Measurements from ENCODE around the gene PILRA. TPM values are rescaled to one million over a fixed set of nuclear protein-coding genes. Genes with fewer than 3 reads are reported as not detected.
"Not testable (repeated sequence)": the region's sequence is repeated elsewhere in the genome, so short reads cannot be mapped to it uniquely, and the experiment has no call there.

The PILRA gene
- total and polyA plus RNA-seq, 2 experiments from 2014 or later, result 2.2 to 3.0 TPM

DNA sequence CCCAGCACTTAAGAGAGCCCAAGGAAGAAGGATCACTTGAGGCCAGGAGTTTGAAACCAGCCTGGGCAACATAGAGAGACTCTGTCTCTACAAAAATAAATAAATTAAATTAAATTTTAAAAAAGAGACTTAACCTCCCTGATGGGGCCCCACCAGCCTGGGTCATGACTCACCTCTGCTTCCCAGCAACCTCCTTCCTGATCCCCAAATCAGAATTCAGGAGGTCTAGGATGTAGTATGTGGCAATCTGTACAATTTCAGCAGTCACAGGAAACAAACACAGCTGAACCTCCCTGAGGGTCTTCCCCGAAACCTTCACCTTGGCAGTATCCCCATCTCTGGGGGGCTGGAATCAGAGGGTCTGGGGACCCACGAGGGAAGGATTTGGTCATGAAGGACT lies 72.8 kb downstream of the PILRA start:
- DNase-seq (ENCODE audit: low spot score), result no peak
- no peak overlapping the region for H2AFZ ChIP-seq
- peaks cover 9% of the 10 kb centered on the region for H3K4me1 ChIP-seq (ENCODE audit: insufficient read depth)
- H3K36me3 ChIP-seq (replicated peaks; ENCODE audit: insufficient read depth, low read depth), result no peaks in the 10 kb centered on the region
- no peaks in the 10 kb centered on the region for H3K79me2 ChIP-seq
- no peak overlapping the region for H3K4me3 ChIP-seq
- 69% methylated on average over 2 of the region's 2 CpGs for WGBS (ENCODE audit: low lambda C conversion rate, missing lambda C conversion rate)
- H3K27me3 ChIP-seq, result no peaks in the 10 kb centered on the region
- H3K9me3 ChIP-seq (ENCODE audit: low read depth), result no peaks in the 10 kb centered on the region
- H3K4me2 ChIP-seq, result no peak overlapping the region
- TF ChIP-seq EZH2phosphoT487 (IDR thresholded peaks at IDR 0.05; ENCODE audit: low read depth, severe bottlenecking, unreplicated experiment), result no peak
- TF ChIP-seq EZH2 (IDR thresholded peaks at IDR 0.05; ENCODE audit: borderline replicate concordance), result no peak
- TF ChIP-seq, protein P1, sequence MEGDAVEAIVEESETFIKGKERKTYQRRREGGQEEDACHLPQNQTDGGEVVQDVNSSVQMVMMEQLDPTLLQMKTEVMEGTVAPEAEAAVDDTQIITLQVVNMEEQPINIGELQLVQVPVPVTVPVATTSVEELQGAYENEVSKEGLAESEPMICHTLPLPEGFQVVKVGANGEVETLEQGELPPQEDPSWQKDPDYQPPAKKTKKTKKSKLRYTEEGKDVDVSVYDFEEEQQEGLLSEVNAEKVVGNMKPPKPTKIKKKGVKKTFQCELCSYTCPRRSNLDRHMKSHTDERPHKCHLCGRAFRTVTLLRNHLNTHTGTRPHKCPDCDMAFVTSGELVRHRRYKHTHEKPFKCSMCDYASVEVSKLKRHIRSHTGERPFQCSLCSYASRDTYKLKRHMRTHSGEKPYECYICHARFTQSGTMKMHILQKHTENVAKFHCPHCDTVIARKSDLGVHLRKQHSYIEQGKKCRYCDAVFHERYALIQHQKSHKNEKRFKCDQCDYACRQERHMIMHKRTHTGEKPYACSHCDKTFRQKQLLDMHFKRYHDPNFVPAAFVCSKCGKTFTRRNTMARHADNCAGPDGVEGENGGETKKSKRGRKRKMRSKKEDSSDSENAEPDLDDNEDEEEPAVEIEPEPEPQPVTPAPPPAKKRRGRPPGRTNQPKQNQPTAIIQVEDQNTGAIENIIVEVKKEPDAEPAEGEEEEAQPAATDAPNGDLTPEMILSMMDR (IDR thresholded peaks at IDR 0.05; ENCODE audit: poor library complexity), result no peak
- no peaks in the 10 kb centered on the region for H4K20me1 ChIP-seq (ENCODE audit: insufficient read depth, poor library complexity, severe bottlenecking)
- no peak overlapping the region for H3K27ac ChIP-seq
- no peaks in the 10 kb centered on the region for H3K9me2 ChIP-seq (replicated peaks; ENCODE audit: insufficient read depth)

DNA sequence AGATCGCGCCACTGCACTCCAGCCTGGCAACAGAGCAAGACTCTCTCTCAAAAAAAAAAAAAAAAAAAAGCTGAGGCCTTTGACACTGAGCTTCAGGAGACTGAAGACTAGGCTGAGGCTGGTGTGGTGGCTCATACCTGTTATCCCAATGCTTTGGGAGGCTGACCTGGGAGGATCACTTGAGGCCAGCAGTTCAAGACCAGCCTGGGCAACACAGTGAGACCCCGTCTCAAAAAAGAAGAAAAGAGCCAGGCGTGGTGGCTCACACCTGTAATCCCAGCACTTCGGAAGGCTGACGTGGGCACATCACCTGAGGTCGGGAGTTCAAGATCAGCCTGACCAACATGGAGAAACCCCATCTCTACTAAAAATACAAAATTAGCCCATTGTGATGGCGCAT lies 74.1 kb downstream of the PILRA start:
- not testable (repeated sequence) for H3K4me3 ChIP-seq; H3K79me2 ChIP-seq; H3K9me2 ChIP-seq (replicated peaks; ENCODE audit: insufficient read depth); H3K4me1 ChIP-seq (ENCODE audit: insufficient read depth); H3K9me3 ChIP-seq (ENCODE audit: low read depth); H3K36me3 ChIP-seq (replicated peaks; ENCODE audit: insufficient read depth, low read depth); H3K27ac ChIP-seq; DNase-seq (ENCODE audit: low spot score); H4K20me1 ChIP-seq (ENCODE audit: insufficient read depth, poor library complexity, severe bottlenecking); H3K4me2 ChIP-seq; H3K27me3 ChIP-seq; H2AFZ ChIP-seq
- WGBS (ENCODE audit: low lambda C conversion rate, missing lambda C conversion rate), result 93% methylated on average over 6 of the region's 8 CpGs

DNA sequence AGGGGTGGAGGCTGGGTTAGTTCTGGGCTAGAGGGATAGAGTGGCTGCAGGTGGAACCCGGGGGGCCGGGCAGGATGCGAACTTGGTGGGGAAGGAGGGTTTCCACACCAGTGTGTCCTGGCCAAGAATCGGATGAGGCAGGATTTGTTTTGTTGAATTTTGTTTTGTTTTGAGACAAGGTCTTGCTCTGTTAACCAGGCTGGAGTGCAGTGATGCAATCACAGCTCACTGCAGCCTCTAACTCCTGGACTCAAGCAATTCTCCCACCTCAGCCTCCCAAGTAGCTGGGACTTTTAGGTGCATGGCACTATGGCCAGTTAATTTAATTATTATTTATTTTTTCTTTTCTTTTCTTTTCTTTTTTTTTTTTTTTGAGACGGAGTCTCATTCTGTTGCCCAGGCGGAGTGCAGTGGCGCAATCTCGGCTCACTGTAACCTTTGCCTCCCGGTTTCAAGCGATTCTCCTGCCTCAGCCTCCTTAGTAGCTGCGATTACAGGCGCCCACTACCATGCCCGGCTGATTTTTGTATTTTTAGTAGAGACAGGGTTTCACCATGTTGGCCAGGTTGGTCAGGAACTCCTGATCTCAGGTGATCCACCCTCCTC lies 76.0 kb downstream of the PILRA start:
- 90% methylated on average over 13 of the region's 13 CpGs for WGBS (ENCODE audit: low lambda C conversion rate, missing lambda C conversion rate)
- no peaks in the 10 kb centered on the region for H3K36me3 ChIP-seq (replicated peaks; ENCODE audit: insufficient read depth, low read depth)
- no peak overlapping the region for H2AFZ ChIP-seq
- no peaks in the 10 kb centered on the region for H3K79me2 ChIP-seq
- TF ChIP-seq EZH2 (IDR thresholded peaks at IDR 0.05; ENCODE audit: borderline replicate concordance) (no peak), EZH2phosphoT487 (IDR thresholded peaks at IDR 0.05; ENCODE audit: low read depth, severe bottlenecking, unreplicated experiment) (no peak)
- TF ChIP-seq, protein P1 (IDR thresholded peaks at IDR 0.05; ENCODE audit: poor library complexity), result no peak
- no peak overlapping the region for H3K27ac ChIP-seq
- H3K9me3 ChIP-seq (ENCODE audit: low read depth), result no peaks in the 10 kb centered on the region
- no peak overlapping the region for H3K4me3 ChIP-seq
- H3K4me1 ChIP-seq (ENCODE audit: insufficient read depth), result peaks cover 7% of the 10 kb centered on the region
- H3K27me3 ChIP-seq, result no peaks in the 10 kb centered on the region
- no peaks in the 10 kb centered on the region for H4K20me1 ChIP-seq (ENCODE audit: insufficient read depth, poor library complexity, severe bottlenecking)
- no peak for DNase-seq (ENCODE audit: low spot score)
- no peak overlapping the region for H3K4me2 ChIP-seq
- no peaks in the 10 kb centered on the region for H3K9me2 ChIP-seq (replicated peaks; ENCODE audit: insufficient read depth)

Small RNA genes lying within 50 kb of the gene (small RNA-seq; reads per million reads assigned to genes)
- gene RF00019, result not detected

Other genes starting within 250 kb of the PILRA start
- gene MBLAC1, start 246.5 kb upstream of the PILRA start, total RNA-seq, result 2.7 and 3.2 TPM in 2 replicates
- 3.7 and 4.5 TPM in 2 replicates for gene MBLAC1, start 246.5 kb upstream of the PILRA start, polyA plus RNA-seq
- gene LAMTOR4, start 224.6 kb upstream of the PILRA start, total RNA-seq, result 80.1 and 90.5 TPM in 2 replicates
- 198 and 228 TPM in 2 replicates for gene LAMTOR4, start 224.6 kb upstream of the PILRA start, polyA plus RNA-seq
- 7.7 and 14.7 TPM in 2 replicates for gene TRAPPC14, start 214.8 kb upstream of the PILRA start, total RNA-seq
- gene TRAPPC14, start 214.8 kb upstream of the PILRA start, polyA plus RNA-seq, result 18.5 and 22.3 TPM in 2 replicates
- gene GAL3ST4, start 204.9 kb upstream of the PILRA start, total RNA-seq, result 0.73 and 2.6 TPM in 2 replicates
- gene GAL3ST4, start 204.9 kb upstream of the PILRA start, polyA plus RNA-seq, result 3.3 and 4.3 TPM in 2 replicates
- 2.0 and 5.3 TPM in 2 replicates for gene GPC2, start 196.1 kb upstream of the PILRA start, total RNA-seq
- gene GPC2, start 196.1 kb upstream of the PILRA start, polyA plus RNA-seq, result 3.2 and 4.1 TPM in 2 replicates
- 0.20 and 1.0 TPM in 2 replicates for gene STAG3, start 195.6 kb upstream of the PILRA start, total RNA-seq
- gene STAG3, start 195.6 kb upstream of the PILRA start, polyA plus RNA-seq, result 3.4 and 4.8 TPM in 2 replicates
- not detected in 2 replicates for gene PVRIG, start 153.5 kb upstream of the PILRA start, total RNA-seq
- 1.4 TPM in 2 replicates for gene PVRIG, start 153.5 kb upstream of the PILRA start, polyA plus RNA-seq
- not detected in 2 replicates for gene SPDYE3, start 65.8 kb upstream of the PILRA start, total RNA-seq
- 3.3 and 3.4 TPM in 2 replicates for gene SPDYE3, start 65.8 kb upstream of the PILRA start, polyA plus RNA-seq
- gene PILRB, start 15.4 kb upstream of the PILRA start, total RNA-seq, result 17.8 and 33.2 TPM in 2 replicates
- gene PILRB, start 15.4 kb upstream of the PILRA start, polyA plus RNA-seq, result 37.4 and 63.4 TPM in 2 replicates
- 1.8 and 2.2 TPM in 2 replicates for gene ZCWPW1, start 55.2 kb downstream of the PILRA start, total RNA-seq
- gene ZCWPW1, start 55.2 kb downstream of the PILRA start, polyA plus RNA-seq, result 3.3 and 4.9 TPM in 2 replicates
- gene MEPCE, start 56.3 kb downstream of the PILRA start, total RNA-seq, result 20.9 and 23.1 TPM in 2 replicates
- 15.8 and 17.2 TPM in 2 replicates for gene MEPCE, start 56.3 kb downstream of the PILRA start, polyA plus RNA-seq
- 10.0 and 12.8 TPM in 2 replicates for gene PPP1R35, start 63.0 kb downstream of the PILRA start, total RNA-seq
- 39.6 and 50.3 TPM in 2 replicates for gene PPP1R35, start 63.0 kb downstream of the PILRA start, polyA plus RNA-seq
- gene SPACDR, start 90.8 kb downstream of the PILRA start, total RNA-seq, result 0.13 and 0.72 TPM in 2 replicates
- gene SPACDR, start 90.8 kb downstream of the PILRA start, polyA plus RNA-seq, result 0.46 TPM in 1 of 2 replicates, not detected in the other
- 25.4 and 26.2 TPM in 2 replicates for gene TSC22D4, start 105.7 kb downstream of the PILRA start, total RNA-seq
- 89.6 and 90.7 TPM in 2 replicates for gene TSC22D4, start 105.7 kb downstream of the PILRA start, polyA plus RNA-seq
- 1.6 and 2.4 TPM in 2 replicates for gene NYAP1, start 110.4 kb downstream of the PILRA start, total RNA-seq
- gene NYAP1, start 110.4 kb downstream of the PILRA start, polyA plus RNA-seq, result 0.68 TPM in 1 of 2 replicates, not detected in the other
- gene AGFG2, start 165.7 kb downstream of the PILRA start, total RNA-seq, result 32.8 and 38.6 TPM in 2 replicates
- gene AGFG2, start 165.7 kb downstream of the PILRA start, polyA plus RNA-seq, result 33.3 and 53.7 TPM in 2 replicates
- not detected in 2 replicates for gene SAP25, start 200.4 kb downstream of the PILRA start, total RNA-seq
- gene SAP25, start 200.4 kb downstream of the PILRA start, polyA plus RNA-seq, result 1.8 and 4.0 TPM in 2 replicates
- 34.0 and 40.3 TPM in 2 replicates for gene LRCH4, start 212.6 kb downstream of the PILRA start, total RNA-seq
- gene LRCH4, start 212.6 kb downstream of the PILRA start, polyA plus RNA-seq, result 105 and 129 TPM in 2 replicates
- 1.1 and 1.4 TPM in 2 replicates for gene FBXO24, start 212.8 kb downstream of the PILRA start, total RNA-seq
- gene FBXO24, start 212.8 kb downstream of the PILRA start, polyA plus RNA-seq, result 0.49 and 1.6 TPM in 2 replicates
- 64.2 and 90.0 TPM in 2 replicates for gene PCOLCE, start 228.9 kb downstream of the PILRA start, total RNA-seq
- gene PCOLCE, start 228.9 kb downstream of the PILRA start, polyA plus RNA-seq, result 249 and 343 TPM in 2 replicates
- gene MOSPD3, start 239.1 kb downstream of the PILRA start, total RNA-seq, result 8.8 and 10.4 TPM in 2 replicates
- 39.2 and 44.4 TPM in 2 replicates for gene MOSPD3, start 239.1 kb downstream of the PILRA start, polyA plus RNA-seq

All from hepatocyte (in vitro differentiated cells).